ENCODE measurements around the gene LSM2. TPM values are rescaled to one million over a fixed set of nuclear protein-coding genes. Genes with fewer than 3 reads are reported as not detected.

Gene LSM2
- total and polyA plus RNA-seq, 9 of the 15 experiments (the other 6 are each of a cell fraction or from before 2014, with no cell fraction given) = 154 to 407 (median 223) TPM

GRCh38 chr6:31797588-31797987 is 9.2 kb downstream of the LSM2 start:
- Histone ChIP-seq H2AFZ (ENCODE audit: low read depth, low read length) (no peak overlapping the region), H3K9me3 (replicated peaks; ENCODE audit: control insufficient read depth, insufficient read depth, low read depth, low read length) (no peaks in the 10 kb centered on the region), H4K20me1 (replicated peaks; ENCODE audit: control insufficient read depth, insufficient read depth, low read length) (no peaks in the 10 kb centered on the region), H3K4me3 (no peak overlapping the region), H3K27me3 (ENCODE audit: control insufficient read depth in 2 of 2, insufficient read depth in 2 of 2, low read length in 2 of 2) (no peaks in the 10 kb centered on the region), H3K27ac (ENCODE audit: extremely low read depth, low read depth, low read length) (no peak overlapping the region), H3K4me2 (ENCODE audit: insufficient read depth, low read length) (no peak overlapping the region), H3K79me2 (ENCODE audit: control insufficient read depth, insufficient read depth, low read length) (peaks cover 40% of the 10 kb centered on the region), H3K9me1 (ENCODE audit: control insufficient read depth, insufficient read depth, low read length) (no peaks in the 10 kb centered on the region), H3K4me1 (replicated peaks in 1 of 2; ENCODE audit: control insufficient read depth in 2 of 2, insufficient read depth in 2 of 2, low read length in 2 of 2) (peaks cover 14 to 33% of the 10 kb centered on the region in 2 experiments; a peak in 4 of 5 replicates), H3K36me3 (ENCODE audit: control insufficient read depth, insufficient read depth, low read length) (peaks cover 60% of the 10 kb centered on the region), H3K9ac (ENCODE audit: insufficient read depth in 1 of 2, low read depth in 2 of 2, low read length in 2 of 2) (no peak overlapping the region)
- TF ChIP-seq HNRNPLL (IDR thresholded peaks at IDR 0.05; ENCODE audit: low read depth, low read length, poor library complexity, severe bottlenecking) (no peak), GABPB2 (CRISPR knock-in tag; conservative IDR thresholded peaks at IDR 0.05) (no peak), DPF2 (IDR thresholded peaks at IDR 0.05) (no peak), YY1 (IDR thresholded peaks at IDR 0.05; ENCODE audit: borderline replicate concordance in 1 of 3, control insufficient read depth in 1 of 3, extremely low read depth in 1 of 3, insufficient read depth in 3 of 3, insufficient read length in 1 of 3, insufficient replicate concordance in 2 of 3, low read depth in 1 of 3, low read length in 2 of 3) (no peak), SRSF9 (IDR thresholded peaks at IDR 0.05; ENCODE audit: borderline replicate concordance, low read depth, low read length) (no peak), OTX1 (CRISPR knock-in tag; IDR thresholded peaks at IDR 0.05) (no peak), KLF1 (tag; IDR thresholded peaks at IDR 0.05) (no peak), ZNF384 (IDR thresholded peaks at IDR 0.05; ENCODE audit: low read depth, low read length) (no peak)
- DNase-seq (ENCODE audit: extremely low read depth in 1 of 4, low spot score in 3 of 4) (peak in 1 of 4 experiments; percentile 10), FAIRE-seq (no peak), ATAC-seq (no peak)
- in situ Hi-C loops (cut with MboI) (no loop called here), intact Hi-C loops (cut with micrococcal nuclease) (no loop called here)
- no TSS peak for BruUV-seq (replicated peaks)
- 74% methylated on average over 5 of the region's 5 CpGs for WGBS (ENCODE audit: insufficient coverage, low coverage, missing lambda C conversion rate)
- ChIA-PET CTCF (ENCODE audit: low intra/inter-chr PET ratio) (no interaction called here), POLR2A (interaction anchor here (0.6 to 4.3 kb wide), 9 partner anchors 9 to 238 kb away, joined by 3 to 58 read pairs (median 5); partner anchors contain the start of genes HSPA1A, HSPA1B, HSPA1L and LSM2)
